Astrocyte (in vitro differentiated cells and primary cell): ENCODE data around the gene STARD3NL.

Experiments
- CTCF ChIP-seq: IDR thresholded peaks from 2 replicates; pipeline ENCODE4 v1.5.1; 2011; ENCODE audit warnings: low read depth, mild to moderate bottlenecking, inconsistent platforms, low read length, moderate library complexity; ENCODE audit not compliant: insufficient read depth
- EZH2 ChIP-seq: IDR thresholded peaks from 2 replicates; pipeline ENCODE4 v1.6.1; 2012; ENCODE audit warnings: mild to moderate bottlenecking, low read length, inconsistent platforms; ENCODE audit not compliant: insufficient read depth

- no peak for TF ChIP-seq CTCF
- no peak for TF ChIP-seq EZH2
Measured at GRCh38 chr7:38142736-38143135, 35.3 kb upstream of the STARD3NL start.
